MM.1S (cell line): ENCODE results near the gene ADK.

ENCODE experiments used
- DNase-seq: peaks from one replicate; pipeline ENCODE4 v3.0.0-alpha.2; 2015
- H2AFZ ChIP-seq: fragments of 300-600 bp; sonication (generic); 2 replicates; pipeline ENCODE4 v1.6.0; 2016; ENCODE audit warnings: antibody characterized with exemption, low read length
- H3F3A ChIP-seq: fragments of 300-600 bp; sonication (generic); 2 replicates; pipeline ENCODE4 v1.6.1; 2016; ENCODE audit warnings: mild to moderate bottlenecking, antibody characterized with exemption, low read length, moderate library complexity, mixed read lengths; ENCODE audit not compliant: insufficient read depth
- H3K27ac ChIP-seq: fragments of 300-600 bp; sonication (generic); 2 replicates; pipeline ENCODE4 v1.5.1; 2016; ENCODE audit warnings: mild to moderate bottlenecking, low read length
- H3K27me3 ChIP-seq: fragments of 300-600 bp; sonication (generic); replicated peaks from 2 replicates; pipeline ENCODE4 v1.6.0; 2016; ENCODE audit warnings: low read length; ENCODE audit not compliant: insufficient read depth
- H3K36me3 ChIP-seq: fragments of 300-600 bp; sonication (generic); replicated peaks from 2 replicates; pipeline ENCODE4 v1.6.1; 2016; ENCODE audit warnings: mild to moderate bottlenecking, low read length, mixed read lengths; ENCODE audit not compliant: insufficient read depth
- H3K4me1 ChIP-seq: fragments of 300-600 bp; sonication (generic); 2 replicates; pipeline ENCODE4 v1.6.1; 2016; ENCODE audit warnings: low read length, mixed read lengths
- H3K4me2 ChIP-seq: fragments of 300-600 bp; sonication (generic); 2 replicates; pipeline ENCODE4 v1.6.0; 2016; ENCODE audit warnings: low read depth, low read length
- H3K4me3 ChIP-seq: fragments of 300-600 bp; sonication (generic); 2 replicates; pipeline ENCODE4 v1.5.1; 2016; ENCODE audit warnings: low read length, mixed read lengths
- H3K79me2 ChIP-seq: fragments of 300-600 bp; sonication (generic); 2 replicates; pipeline ENCODE4 v1.6.1; 2016; ENCODE audit warnings: mixed run types, low read length, mixed read lengths
- H3K9ac ChIP-seq: fragments of 300-600 bp; sonication (generic); 2 replicates; pipeline ENCODE4 v1.6.1; 2016; ENCODE audit warnings: low read length, mixed read lengths
- H3K9me2 ChIP-seq: fragments of 300-600 bp; sonication (generic); replicated peaks from 2 replicates; pipeline ENCODE4 v1.6.1; 2016; ENCODE audit warnings: mild to moderate bottlenecking, low read length, mixed read lengths; ENCODE audit not compliant: insufficient read depth
- H3K9me3 ChIP-seq: fragments of 300-600 bp; sonication (generic); replicated peaks from 2 replicates; pipeline ENCODE4 v1.6.1; 2016; ENCODE audit warnings: mild to moderate bottlenecking, low read length, mixed read lengths; ENCODE audit not compliant: insufficient read depth
- H4K20me1 ChIP-seq: fragments of 300-600 bp; sonication (generic); 2 replicates; pipeline ENCODE4 v1.6.1; 2016; ENCODE audit warnings: mild to moderate bottlenecking, low read length, moderate library complexity, mixed read lengths; ENCODE audit not compliant: insufficient read depth
- EZH2 ChIP-seq: fragments of 300-600 bp; sonication (generic); optimal IDR thresholded peaks from 2 replicates; pipeline ENCODE3; 2017; ENCODE audit warnings: low read depth, mild to moderate bottlenecking, antibody characterized with exemption, low read length, mixed read lengths
- EZH2phosphoT487 ChIP-seq: fragments of 300-600 bp; sonication (generic); IDR thresholded peaks from 2 replicates; pipeline ENCODE4 v1.6.1; 2018; ENCODE audit warnings: antibody characterized with exemption, low read length
- TF ChIP-seq, protein P1 (sequence below): fragments of 300-600 bp; sonication (generic); IDR thresholded peaks from 2 replicates; pipeline ENCODE4 v1.5.1; 2016; ENCODE audit warnings: antibody characterized with exemption, low read length, mixed read lengths

Gene ADK

DNA sequence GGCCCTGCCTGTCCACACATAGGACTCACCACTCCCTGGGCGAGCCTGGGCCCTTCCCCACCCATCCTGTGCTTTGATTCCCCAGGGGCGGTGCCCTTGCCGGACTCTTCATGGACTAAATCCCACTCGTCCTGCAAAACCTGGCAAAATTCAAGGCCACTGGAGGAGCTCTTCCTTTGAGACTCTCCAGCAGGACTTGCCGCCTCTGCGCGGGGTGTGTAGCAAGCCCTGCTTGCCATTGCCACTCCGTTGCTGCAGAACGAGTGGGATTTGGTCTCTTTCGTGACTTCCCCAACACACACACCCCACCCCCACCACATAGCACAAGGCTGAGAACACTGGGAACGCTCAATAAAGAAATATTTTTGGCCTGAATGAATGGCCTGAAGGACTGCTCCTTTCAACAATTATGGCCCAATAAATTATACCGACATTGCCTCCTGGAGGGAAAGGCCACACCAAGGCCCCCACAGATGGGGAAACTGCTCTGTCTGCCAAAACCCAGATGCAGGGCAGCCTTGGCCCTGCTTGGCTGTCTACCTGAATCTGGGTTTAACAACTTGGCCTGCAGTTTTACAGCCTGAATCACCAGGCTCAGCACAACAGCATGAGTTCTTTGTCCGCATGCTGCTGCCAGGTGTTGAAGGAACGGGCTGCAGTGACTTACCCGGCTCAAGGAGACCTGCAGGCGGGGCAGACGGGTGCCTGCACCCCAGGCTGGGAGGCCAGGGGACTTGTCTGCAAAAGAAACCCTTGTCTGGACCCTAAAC, 602.6 kb downstream of the ADK start:
- no peaks in the 10 kb centered on the region for H4K20me1 ChIP-seq
- no peaks in the 10 kb centered on the region for H3K79me2 ChIP-seq
- H3K9me3 ChIP-seq = no peaks in the 10 kb centered on the region
- H3K4me3 ChIP-seq = no peak overlapping the region
- TF ChIP-seq, protein P1, sequence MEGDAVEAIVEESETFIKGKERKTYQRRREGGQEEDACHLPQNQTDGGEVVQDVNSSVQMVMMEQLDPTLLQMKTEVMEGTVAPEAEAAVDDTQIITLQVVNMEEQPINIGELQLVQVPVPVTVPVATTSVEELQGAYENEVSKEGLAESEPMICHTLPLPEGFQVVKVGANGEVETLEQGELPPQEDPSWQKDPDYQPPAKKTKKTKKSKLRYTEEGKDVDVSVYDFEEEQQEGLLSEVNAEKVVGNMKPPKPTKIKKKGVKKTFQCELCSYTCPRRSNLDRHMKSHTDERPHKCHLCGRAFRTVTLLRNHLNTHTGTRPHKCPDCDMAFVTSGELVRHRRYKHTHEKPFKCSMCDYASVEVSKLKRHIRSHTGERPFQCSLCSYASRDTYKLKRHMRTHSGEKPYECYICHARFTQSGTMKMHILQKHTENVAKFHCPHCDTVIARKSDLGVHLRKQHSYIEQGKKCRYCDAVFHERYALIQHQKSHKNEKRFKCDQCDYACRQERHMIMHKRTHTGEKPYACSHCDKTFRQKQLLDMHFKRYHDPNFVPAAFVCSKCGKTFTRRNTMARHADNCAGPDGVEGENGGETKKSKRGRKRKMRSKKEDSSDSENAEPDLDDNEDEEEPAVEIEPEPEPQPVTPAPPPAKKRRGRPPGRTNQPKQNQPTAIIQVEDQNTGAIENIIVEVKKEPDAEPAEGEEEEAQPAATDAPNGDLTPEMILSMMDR = no peak
- TF ChIP-seq EZH2 (no peak), EZH2phosphoT487 (no peak)
- no peak overlapping the region for H2AFZ ChIP-seq
- no peaks in the 10 kb centered on the region for H3F3A ChIP-seq
- H3K9ac ChIP-seq = no peak overlapping the region
- H3K36me3 ChIP-seq = no peaks in the 10 kb centered on the region
- no peak overlapping the region for H3K4me2 ChIP-seq
- H3K27me3 ChIP-seq = no peaks in the 10 kb centered on the region
- no peak for DNase-seq
- no peaks in the 10 kb centered on the region for H3K4me1 ChIP-seq
- no peaks in the 10 kb centered on the region for H3K9me2 ChIP-seq
- no peak overlapping the region for H3K27ac ChIP-seq

DNA sequence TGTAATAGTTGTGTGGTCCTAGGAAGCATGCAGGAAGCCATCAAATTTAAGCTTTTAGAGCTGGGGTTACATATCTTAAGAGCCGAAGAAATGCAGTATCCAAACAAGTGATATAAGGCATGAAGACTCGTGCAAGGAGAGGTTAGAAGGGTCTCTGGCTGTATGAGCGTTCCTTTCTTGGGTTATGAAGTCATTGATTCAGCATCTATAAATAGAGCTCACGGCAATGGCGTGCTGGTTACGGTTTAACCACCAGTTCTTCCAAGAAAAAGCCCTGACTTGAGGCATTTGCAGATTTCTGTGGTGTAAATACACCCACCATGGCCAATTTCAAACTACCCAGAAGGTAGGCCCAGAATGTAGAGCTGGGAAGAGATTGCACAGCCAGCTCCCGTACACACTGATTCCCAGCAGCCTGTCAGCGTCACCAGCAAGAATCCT, 603.4 kb downstream of the ADK start:
- Histone ChIP-seq H4K20me1 (no peaks in the 10 kb centered on the region), H3K4me2 (no peak overlapping the region), H3F3A (no peaks in the 10 kb centered on the region), H3K79me2 (no peaks in the 10 kb centered on the region), H3K36me3 (no peaks in the 10 kb centered on the region), H3K4me1 (no peaks in the 10 kb centered on the region), H3K27me3 (no peaks in the 10 kb centered on the region), H3K9ac (no peak overlapping the region), H3K27ac (no peak overlapping the region), H3K4me3 (no peak overlapping the region), H3K9me2 (no peaks in the 10 kb centered on the region), H3K9me3 (no peaks in the 10 kb centered on the region), H2AFZ (no peak overlapping the region)
- TF ChIP-seq EZH2 = no peak
- TF ChIP-seq, protein P1 = no peak
- no peak for TF ChIP-seq EZH2phosphoT487
- no peak for DNase-seq

DNA sequence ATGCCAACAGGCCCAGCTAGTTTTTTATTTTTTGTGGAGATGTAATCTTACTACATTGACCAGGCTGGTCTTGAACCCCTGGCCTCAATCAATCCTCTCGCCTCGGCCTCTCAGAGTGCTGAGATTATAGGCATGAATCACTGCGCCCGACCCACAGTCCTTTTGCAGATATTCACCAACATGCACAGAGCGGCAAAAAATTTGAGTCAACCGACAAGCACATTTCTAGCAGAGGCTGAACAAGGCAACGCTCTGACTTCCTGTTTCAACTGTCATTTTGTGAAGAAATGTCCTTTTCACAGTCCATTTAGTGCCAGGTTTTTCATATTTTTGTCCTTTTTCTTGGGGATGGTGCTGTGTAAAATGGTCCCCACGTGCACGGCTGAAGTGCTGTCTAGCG, 604.3 kb downstream of the ADK start:
- no peaks in the 10 kb centered on the region for H3K36me3 ChIP-seq
- no peaks in the 10 kb centered on the region for H4K20me1 ChIP-seq
- no peak overlapping the region for H2AFZ ChIP-seq
- TF ChIP-seq EZH2phosphoT487 = no peak
- TF ChIP-seq, protein P1 = no peak
- TF ChIP-seq EZH2 = no peak
- no peaks in the 10 kb centered on the region for H3K9me2 ChIP-seq
- H3K27ac ChIP-seq = no peak overlapping the region
- no peak overlapping the region for H3K4me3 ChIP-seq
- H3K27me3 ChIP-seq = no peaks in the 10 kb centered on the region
- H3K4me1 ChIP-seq = no peaks in the 10 kb centered on the region
- no peak for DNase-seq
- H3F3A ChIP-seq = no peaks in the 10 kb centered on the region
- no peaks in the 10 kb centered on the region for H3K9me3 ChIP-seq
- H3K79me2 ChIP-seq = no peaks in the 10 kb centered on the region
- no peak overlapping the region for H3K9ac ChIP-seq
- no peak overlapping the region for H3K4me2 ChIP-seq
